HT1080 (cell line): ENCODE measurements around the gene REV1. TPM values are rescaled to one million over a fixed set of nuclear protein-coding genes. Genes with fewer than 3 reads are reported as not detected.
"Not testable (repeated sequence)": the region's sequence is repeated elsewhere in the genome, so short reads cannot be mapped to it uniquely, and the experiment has no call there.

Source experiments
- DNase-seq: peaks from one replicate; pipeline ENCODE4 v3.0.0-alpha.2; 2015; ENCODE audit warnings: low read depth
- total RNA-seq: library from RNA; depleted of rRNA; stranded (reverse); fragments of >200 nt; shearing (Covaris generic); gene quantifications from 2 replicates; pipeline ENCODE4 v1.2.3, GENCODE V29; 2014

The REV1 gene
- total RNA-seq, 1 experiment from 2014 or later = 18.5 TPM

DNA sequence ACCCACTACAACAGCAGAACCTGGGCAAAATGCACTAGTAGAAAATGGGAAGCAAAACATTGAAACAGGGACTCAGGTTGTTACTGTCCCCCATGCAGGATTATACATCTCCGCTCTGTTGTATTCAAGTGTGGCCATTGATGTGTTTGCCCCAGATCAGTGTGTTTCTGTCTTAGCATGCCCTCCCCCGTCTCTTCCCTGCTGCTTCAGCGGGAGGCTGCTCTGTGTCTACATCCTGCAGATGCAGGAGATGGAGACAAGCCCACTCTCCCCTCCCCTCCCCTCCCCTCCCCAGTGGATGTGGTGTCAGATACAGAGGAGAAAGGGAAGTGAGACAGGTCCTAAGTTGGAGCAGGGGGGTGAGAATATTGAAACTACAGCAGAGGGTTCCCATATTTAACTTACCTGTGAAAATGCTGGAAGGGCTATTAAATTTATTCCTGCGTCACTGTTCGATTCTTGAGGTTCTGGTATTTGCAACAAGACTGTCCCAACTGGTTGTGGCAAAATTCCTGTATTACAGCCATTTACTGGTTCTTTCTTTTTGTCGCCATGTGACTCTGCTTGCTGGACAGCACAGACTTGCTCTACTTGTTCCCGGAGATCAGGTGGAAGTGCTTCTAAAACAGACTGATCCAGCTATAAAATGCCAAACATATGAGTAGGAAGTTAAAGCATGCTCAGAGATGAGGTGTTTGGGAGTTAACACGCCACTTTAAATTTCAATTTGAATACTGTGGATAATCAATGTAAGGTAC is 85.6 kb downstream of the REV1 start:
- no peak for DNase-seq

DNA sequence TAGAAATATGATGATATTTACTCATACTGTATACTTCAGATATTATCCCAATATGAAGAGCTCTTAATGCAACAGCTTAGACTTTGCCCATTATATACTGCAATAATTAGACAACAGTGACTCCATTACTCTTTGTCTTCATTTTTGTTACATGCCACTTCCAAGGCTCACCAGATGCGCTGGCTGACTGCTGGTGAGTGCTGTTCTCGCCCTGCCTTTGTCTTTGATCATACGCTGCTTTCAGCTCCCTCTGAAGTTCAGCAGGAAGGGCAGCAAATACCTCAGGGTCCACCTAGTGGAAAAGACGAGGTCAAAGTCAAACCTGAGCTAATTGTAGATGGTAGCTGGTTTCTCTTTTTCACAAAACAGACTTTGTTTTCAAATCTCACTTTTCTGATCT is 86.3 kb downstream of the REV1 start:
- DNase-seq = no peak

DNA sequence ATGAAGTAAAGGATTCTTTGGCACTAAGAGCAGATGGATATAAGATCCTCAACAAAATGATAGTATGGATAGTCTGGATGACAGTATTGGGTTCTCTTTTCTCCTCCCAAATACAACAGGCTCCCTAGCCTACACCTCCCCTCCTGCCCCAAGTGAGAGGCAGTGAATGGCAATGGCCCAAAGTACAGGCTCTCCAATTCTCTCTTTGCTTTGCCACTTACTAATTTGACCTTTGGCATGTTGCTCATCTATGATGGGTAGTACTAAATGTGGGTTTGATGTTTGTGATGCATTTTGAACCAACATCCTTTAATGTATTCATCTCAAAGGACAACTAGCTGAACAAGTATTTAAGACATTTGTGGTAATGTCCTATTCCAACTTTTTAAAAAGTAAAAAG is 86.7 kb downstream of the REV1 start:
- no peak for DNase-seq

DNA sequence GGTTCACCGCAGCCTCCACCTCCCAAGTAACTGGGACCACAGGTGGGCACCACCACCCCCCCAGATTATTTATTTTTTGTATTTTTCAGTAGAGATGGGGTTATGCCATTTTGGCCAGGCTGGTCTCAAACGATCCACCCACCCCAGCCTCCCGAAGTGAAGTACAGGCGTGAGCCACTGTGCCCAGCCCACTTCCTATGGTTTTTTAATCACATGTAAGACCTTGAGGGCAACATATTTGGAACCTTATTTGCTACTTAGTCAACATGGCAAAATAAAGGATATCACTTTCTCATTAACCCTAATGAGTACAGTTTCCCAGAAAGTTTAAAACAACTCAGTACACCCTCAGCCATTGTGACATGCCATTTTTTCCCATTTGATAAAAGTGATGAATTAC is 88.0 kb downstream of the REV1 start:
- DNase-seq = no peak

DNA sequence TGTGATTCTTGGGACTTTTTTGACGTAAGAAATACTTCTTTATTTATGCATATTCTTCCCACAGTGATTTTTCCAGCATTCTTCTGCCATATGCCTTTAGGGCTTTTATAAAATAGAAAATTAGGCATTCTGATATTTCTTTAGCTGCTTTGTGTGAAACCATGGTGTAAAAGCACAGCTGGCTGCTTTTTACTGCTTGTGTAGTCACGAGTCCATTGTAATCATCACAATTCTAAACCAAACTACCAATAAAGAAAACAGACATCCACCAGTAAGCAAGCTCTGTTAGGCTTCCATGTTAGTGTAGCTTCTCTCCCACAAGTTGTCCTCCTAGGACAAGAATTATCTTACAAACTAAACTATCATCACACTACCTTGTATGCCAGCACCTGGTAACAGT is 90.0 kb downstream of the REV1 start:
- DNase-seq = no peak

DNA sequence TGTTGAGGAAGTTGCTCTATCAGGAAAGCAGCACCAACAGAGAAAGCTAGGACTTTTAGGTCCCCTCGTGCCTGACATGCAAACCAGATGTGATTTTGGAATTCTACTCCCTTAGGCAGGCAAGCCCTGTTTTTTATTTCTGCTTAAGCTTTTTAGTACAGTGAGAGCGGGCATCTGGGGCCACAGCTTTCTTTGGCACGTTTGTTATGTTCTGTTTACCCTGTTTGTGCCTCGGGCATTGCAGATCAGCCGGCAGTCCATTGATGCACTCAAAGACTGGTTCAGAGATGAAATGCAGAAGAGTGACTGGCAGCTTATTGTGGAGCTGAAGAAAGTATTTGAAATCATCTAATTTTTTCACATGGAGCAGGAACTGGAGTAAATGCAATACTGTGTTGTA is 90.8 kb downstream of the REV1 start:
- DNase-seq = no peak

DNA sequence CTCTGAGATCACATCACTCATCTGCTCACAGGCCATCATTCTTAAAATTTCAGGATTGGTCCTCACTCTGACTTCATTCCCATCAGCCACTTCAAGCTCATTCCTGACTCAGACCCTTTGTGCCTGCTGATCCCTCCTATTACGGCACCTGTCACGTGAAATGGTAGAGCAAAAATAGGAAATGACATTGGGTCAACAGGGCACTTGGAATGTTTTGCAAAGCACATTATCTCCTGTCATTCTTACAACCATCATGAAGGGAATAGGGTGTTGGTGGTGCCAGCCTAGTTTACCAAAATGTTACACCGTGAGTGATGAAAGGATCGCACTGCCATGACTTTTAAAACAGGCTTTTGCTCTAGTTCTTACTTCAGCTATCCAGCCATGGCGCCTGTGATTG is 91.5 kb downstream of the REV1 start:
- no peak for DNase-seq

DNA sequence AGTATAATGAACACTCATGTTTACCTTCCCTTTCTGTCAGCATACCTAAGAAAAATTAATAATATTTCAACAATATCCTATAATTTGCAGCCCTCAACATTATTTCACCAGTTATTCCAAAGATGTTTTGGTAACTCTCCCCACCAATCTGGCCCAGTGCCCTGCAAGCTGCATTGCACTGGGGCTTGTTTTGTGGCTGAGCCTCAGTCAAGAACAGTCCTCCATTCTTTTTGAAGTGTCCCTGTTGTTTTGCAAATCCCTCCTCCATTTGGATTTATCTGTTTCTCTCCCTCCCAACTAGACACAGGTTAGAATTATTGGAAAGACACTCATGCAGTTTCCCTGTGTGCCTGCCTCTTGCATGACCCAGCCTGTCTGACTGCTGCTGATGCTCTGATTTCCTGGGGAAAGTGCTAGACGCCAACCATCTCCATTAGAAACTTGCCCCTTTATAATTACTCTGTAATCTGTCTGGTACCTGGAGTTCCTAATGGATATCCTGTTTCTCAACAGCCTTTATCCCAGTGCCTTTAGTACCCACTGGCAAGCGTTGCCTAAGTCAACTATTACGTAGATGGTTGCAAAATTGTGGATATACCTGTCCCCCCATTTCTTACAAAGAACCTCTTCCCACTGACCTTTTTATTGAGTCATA is 92.4 kb downstream of the REV1 start:
- DNase-seq = no peak

DNA sequence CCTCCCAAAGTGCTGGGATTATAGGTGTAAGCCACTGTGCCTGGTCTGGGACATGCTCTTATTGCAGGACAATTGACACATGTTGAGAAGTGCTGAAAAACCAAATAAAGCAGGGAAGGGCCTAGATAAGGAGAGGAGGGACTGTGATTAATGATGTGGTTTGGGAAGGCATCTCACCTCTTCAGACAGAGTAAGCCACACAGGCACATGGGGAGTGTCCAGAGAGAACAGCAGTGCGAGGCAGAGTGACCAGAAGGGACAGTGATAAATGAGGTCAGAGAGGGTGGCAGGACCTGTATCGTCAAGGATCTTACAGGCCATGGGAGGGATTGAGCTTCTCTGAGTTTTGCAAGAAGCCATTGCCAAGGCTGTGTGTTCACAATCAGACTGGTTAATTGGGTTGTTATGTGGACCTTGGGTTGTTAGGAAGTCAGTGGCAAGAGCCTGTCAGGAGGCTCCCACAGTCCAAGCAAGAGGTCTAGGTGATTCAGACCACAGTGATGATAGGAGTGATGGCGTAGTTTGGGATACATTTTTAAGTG is 94.2 kb downstream of the REV1 start:
- DNase-seq = no peak

DNA sequence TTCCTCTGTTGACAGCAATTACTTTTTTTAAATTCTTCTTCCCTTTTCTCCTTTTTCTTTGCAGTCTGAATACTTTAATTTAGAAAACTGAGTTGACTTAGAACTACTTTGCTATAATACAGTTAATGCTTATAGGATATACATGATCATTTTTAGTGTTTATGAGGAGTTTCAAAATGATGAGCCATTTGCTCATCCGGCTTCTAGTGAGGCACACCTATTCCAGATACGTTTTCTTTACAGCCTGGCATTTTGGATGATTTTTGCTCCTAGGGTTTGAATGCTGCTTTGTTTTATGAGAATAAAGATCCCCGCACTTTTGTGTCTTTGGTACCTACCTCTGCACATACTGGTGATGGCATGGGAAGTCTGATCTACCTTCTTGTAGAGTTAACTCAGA is 99.9 kb downstream of the REV1 start:
- DNase-seq = no peak

DNA sequence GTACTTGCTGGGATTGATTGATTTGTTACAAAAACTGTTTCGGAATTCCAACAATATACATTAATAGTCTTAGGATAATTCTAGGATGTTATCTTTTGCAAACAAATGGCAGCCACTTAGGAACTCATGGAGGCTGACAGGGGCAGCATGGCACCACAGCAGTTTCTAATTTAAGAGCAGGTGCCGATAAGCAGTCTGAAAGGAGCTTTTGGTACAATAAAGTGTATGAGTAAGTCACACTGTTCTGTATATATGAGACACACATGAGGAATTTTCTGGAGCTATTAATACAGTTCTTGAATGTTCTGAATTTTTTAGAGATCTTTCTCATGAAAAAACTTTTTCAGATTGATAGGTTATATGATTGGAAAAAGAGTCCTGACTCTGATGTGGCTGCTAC is 100.4 kb downstream of the REV1 start:
- DNase-seq = no peak

DNA sequence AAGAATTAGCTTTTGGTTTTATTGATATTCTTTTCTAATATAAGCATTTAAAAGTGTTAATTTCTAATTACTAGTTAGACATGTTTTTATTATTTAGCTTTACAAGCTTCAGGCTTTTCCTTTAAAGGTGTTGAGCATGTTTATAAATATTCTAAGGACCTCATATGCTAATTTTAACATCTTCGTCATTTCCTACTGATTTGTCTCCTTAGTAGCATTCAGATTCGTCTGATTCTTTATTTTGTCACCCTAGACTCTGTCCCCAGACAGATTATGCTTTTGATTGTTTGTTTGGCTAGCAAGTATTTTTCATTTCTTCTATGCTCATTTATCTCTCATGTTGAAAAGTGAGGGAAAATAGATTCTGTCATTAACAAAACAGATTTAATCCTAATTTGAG is 100.9 kb downstream of the REV1 start:
- no peak for DNase-seq

DNA sequence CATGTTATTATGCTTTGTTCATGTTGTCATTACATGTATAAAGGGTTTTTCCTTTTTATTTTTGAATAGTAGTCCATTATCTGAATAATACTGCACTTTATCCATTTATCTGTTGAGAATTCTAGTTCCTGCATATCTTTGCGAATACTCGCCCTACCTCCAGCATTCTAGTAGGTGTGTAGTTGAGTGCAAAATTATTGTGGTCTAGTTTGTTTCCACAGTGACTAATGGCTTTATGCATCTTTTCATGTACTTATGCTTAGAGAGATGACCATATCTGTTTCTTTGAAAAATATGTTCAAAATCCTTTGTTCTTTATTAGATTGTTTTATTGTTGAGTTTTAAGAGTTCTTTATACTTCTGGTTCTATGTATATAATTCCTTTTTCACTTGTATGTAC is 103.8 kb downstream of the REV1 start:
- DNase-seq = no peak

DNA sequence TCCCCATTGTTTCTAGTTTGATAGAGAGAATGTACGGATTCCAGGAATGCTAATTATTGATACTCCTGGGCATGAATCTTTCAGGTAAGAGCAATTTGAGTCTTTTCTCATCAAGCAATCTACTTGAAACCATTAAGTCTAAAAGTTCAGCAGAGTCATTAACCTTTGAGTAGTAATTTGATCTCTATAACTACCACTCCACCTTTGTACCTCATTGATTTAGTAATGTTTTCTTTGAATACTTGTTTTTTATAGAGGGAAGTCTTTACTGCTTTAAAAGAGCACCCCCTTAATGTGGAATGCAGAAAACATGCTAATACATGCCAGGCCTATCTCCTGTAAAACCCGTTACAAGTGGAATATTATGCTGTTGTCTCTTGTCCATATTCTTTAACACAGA is 107.7 kb downstream of the REV1 start:
- no peak for DNase-seq

DNA sequence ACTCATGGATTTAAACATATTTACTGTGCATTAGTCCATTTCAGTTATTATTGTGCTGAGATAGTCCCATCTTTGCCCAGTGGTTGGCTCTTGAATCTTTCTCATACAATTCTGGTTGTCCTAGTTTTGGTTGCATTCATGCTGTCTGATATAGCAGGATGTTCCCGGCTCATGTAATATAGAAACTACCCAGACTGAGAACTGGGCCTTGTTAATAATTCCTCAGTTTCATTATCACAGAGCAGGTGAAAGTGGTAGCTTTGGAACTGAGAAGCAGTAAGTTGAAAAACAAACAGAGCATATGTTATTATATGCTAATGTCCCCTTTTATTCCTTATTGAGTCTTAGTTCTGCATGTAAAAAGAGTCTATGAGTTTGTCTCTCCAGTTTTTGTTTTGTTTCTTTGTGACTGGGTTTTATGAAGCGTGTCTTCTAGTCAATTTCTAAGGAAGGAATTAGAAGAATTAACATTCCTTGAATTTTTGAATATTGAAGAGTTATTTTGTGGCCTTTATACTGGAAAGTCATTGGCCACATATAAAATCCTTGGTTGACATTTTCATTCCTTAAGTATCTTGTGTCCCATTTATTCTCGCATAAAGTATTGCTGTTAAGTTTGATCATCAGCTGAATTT is 109.3 kb downstream of the REV1 start:
- DNase-seq = no peak

DNA sequence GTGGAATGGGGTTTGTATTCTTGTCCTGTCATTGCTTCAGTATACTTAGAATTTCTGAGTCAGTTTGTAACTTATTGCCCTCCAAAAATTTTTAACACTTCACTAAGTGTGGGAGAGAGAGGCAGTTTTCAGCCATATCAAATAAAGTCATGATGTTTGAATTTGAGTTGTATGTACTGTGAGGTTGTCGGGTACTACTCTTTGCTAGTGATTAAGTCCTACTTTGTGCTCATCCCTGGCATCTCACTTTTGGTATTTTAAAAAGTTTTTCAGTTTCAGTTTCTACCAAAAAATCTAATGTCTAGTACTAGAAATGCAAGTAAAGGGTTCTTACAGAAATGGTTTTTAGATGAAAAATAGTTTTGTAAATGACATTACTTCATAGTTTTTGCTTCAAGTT is 111.9 kb downstream of the REV1 start:
- DNase-seq = no peak

DNA sequence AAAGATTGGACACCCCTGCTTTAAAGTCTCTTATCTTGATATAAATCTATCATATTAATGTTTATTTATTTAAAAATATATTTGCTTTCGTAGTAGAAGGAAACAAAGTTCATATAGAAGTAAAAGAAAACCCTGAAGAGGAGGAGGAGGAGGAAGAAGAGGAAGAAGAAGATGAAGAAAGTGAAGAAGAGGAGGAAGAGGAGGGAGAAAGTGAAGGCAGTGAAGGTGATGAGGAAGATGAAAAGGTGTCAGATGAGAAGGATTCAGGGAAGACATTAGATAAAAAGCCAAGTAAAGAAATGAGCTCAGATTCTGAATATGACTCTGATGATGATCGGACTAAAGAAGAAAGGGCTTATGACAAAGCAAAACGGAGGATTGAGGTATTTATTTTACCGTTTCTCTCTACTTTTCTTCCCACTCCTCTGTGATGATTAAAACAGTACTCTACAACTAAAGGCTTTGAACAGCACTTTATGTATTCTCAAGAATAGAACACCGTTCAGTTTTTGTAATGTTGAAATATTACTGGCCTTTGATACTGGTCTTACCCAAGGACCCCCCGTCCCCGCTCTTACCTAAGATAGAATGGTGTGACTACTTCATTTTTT is 113.5 kb downstream of the REV1 start:
- DNase-seq = no peak

DNA sequence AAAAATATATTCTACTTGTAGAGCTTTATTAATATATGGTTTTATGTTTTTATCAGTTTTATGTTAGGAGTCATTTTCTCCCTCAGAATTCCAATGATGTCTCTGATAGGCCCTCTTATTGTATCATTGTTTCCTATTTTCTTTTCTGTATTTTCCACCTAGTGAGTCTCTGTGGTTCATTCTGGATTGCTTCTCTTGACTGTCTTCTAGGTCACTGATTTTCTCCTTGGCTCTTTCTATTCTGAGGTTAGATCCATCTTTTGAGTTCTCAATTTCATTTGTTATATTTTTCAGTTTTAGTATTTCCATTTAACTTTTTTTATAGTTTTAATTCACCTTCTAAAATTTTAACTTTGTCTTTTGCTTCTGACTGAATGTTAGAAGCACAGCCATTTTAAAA is 115.1 kb downstream of the REV1 start:
- no peak for DNase-seq

DNA sequence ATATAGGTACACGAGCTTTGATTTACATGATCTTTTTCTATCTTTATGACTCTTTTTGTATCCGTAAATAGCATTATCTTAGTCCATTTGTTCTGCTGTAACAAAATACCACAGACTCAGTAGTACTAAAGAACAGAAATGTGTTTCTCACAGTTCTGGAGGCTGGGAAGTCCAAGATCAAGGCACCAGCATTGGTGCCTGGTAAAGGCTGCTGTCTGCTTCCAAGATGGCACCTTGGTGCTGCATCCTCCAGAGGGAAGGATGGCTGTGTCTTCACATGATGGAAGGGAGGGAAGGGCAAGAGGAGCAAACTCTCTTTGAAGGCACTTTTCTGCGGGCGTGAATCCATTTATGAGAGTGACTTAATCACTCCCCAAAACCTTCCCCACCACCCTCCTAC is 116.7 kb downstream of the REV1 start:
- no peak for DNase-seq

DNA sequence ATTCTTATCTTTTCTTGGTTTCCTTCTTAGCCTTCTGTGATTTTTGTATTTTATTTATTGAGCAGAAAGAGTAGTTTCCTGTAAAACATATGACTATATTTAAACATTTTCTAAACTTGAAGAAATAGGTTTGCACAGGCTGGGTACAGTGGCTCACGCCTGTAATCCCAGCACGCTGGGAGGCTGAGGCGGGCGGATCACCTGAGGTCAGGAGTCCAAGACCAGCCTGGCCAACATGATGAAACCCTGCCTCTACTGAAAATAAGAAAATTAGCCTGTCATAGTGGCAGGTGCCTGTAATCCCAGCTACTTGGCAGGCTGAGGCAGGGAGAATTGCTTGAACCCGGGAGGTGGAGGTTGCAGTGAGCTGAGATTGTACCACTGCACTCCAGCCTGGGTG is 121.0 kb downstream of the REV1 start:
- DNase-seq = not testable (repeated sequence)

DNA sequence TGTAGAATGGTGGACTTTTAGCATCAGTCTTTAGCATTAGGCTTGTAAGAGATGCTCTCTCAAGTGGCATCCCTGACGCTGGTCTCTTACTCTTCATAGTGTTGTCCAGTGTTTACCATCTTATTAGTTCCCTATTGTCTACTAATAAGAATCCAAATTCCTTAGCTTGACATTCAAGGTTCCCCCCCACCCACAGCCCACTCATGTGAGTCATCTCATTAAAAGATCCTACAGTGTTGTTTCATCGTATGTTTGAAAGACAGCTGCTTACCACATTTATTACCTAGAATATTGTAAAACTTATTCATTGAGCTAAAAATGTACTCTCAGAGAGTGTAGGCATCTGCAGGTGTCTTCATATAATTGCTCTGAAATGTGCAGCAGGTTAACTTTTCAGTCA is 124.2 kb downstream of the REV1 start:
- no peak for DNase-seq

DNA sequence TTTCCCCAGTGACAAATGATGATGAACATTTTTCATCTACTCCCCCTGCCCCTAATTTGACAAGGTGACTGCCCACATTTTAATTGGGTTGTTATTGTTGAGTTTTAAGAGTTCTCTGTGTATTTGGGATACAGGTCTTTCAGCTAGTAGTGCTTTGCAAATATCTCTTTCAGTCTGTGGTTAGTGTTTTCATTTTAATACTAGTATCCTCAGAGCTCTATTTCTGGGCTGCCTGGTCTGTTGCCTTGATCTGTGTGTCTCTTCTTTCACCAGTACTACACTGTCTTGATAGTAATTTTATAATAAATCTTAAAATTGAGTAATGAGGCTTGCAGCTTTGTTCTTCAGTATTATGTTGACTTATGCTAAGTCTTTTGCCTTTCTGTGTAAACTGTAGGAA is 133.0 kb downstream of the REV1 start:
- no peak for DNase-seq
